HG02798 (cell line): Measurements from ENCODE around the gene GRAP2.

Experiments used
- ATAC-seq: cut with Tn5 transposase; IDR thresholded peaks from one replicate; pipeline ENCODE4 v1.9.1; 2021; ENCODE audit warnings: mild to moderate bottlenecking; ENCODE audit not compliant: unreplicated experiment, poor library complexity

GRAP2 gene

DNA sequence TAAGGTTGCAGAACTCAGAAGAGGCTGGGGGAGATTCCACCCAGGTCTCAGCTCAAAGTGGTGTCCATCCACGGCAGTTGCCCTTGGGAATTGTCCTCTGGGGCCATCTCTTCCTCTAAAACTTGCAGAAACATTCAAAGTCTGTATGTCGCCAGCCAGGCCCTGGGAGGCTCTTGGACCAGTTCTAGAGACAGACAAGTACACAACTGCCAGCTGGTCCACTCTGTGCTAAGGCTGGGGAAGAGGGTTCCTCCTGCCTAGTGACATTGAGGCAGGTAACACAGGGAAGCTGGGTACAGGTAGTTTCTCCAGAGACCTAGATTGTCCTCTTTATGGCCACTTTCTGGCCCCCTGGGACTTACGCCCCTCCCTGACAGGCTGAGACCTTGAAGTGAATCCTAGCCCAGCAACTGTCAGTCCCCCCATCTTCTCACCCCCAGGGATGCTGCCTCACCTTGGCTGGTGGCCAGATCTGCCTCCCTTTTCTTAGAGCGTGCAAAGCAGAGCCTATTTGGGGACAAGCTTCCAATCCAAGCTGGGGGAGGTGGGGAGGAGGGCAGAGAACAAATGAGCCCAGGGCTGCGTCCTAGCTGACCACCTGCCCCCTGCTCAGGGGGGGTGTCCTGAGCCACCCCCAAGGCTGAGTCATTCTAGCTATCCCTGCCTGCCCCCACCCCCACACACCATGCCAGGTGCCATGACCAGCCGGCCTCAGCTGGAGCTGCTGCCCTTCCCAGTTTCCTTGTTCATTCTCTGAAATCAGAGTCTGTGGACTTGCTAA is 102.2 kb downstream of the GRAP2 start:
- no peak for ATAC-seq

DNA sequence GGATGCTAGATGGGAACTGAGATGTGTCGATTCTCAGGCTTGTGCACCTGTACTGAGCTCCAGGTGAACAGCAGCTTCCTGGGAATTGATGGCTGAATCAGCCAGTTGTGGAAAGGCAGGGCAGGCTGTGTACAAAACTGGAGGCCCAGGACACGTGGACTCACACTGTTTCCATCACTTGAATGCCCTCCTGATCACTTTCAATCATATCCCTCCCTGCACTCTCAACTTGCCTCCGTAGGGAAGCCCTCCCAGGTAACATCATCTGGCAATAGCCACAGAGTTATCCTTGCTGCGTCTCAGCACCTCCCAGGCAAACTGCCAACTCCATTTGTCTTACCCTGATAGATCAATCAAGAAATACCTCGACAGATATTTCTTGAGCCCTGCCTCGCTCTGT is 104.0 kb downstream of the GRAP2 start:
- no peak for ATAC-seq

DNA sequence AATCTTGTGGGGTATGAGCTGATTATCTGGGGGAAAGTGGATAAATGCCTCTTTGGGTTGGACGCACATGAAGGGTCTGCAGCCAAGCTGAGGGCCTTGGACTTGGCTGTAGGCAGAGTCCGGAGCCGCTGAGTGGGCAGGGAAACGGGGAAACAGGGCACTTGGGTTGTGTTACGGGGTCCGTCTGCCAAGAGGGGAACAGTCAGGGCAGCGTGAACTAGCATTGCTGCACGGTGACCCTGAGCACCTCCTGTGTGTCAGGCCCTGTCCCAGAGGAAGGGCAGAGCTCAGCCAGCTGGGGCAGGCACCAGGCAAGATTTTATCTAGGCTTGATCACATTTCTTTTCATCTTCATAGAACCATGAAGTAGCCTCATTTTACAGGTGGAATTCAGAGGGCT is 105.8 kb downstream of the GRAP2 start:
- no peak for ATAC-seq

DNA sequence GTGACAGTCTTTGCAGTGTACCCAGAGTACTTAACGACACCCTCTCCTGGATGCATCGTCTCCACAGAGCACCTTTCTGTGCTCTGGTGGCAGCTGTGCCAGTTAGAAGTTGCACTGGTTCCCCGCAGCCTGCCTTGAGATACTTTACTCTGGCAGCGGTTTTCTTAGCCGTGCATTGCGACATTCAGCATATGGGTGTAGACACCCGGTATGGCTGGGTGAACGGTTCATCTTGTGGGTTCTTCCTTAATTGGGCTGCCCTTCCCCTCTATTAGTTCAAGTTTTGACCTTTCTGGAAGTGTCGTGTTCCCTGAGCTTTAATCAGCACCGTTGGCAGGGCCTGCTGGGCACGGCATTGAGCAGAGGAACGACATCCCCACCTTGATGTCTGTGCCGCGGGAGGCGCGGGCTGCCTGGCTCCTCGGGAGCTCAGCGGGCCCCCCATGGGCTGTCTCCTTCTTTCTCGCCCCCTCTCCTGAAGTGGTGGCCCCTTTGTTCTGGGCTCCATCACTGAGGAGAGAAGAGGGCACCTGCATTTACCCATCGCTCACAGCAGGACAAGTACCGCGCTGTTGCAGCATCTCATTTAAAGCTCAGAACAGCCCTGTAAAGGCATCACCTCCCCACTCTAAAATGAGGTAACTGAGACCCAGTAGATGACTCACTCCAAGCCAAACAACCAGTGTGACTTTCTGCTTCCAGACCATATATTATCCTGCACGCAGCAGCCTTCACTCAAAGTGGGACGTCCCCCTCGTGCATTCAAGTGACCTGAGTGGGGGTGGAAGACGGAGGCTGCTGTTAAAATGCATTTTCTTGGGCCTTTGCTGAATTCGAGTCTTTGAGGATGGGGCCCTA is 107.2 kb downstream of the GRAP2 start:
- ATAC-seq, result no peak

DNA sequence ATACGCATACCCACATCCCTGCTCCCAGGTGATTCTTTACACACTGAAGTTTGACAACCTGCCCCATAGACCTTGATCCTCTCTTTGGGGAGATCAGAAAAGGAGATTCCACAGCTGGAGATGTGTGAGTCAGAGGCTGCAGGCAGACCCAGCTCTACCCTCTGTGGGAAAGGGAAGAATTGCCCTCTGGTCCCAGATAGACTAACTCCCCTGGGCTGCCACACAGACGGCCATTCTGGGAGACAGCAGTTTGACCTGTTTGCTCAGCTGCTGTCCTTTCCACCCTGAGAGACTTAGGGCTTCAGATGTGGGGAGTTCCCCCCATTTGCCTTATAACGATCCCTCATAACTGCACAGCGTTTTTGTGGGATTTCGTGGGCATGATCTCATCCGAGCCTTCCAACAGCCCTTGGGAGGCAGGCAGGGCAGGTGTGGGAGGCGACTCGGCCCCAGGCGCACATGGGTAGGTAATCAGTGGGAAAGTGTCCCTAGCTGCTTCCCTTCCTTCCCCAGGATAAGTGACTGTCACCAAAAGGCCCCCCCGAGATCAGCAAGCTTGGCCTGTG is 107.9 kb downstream of the GRAP2 start:
- no peak for ATAC-seq

DNA sequence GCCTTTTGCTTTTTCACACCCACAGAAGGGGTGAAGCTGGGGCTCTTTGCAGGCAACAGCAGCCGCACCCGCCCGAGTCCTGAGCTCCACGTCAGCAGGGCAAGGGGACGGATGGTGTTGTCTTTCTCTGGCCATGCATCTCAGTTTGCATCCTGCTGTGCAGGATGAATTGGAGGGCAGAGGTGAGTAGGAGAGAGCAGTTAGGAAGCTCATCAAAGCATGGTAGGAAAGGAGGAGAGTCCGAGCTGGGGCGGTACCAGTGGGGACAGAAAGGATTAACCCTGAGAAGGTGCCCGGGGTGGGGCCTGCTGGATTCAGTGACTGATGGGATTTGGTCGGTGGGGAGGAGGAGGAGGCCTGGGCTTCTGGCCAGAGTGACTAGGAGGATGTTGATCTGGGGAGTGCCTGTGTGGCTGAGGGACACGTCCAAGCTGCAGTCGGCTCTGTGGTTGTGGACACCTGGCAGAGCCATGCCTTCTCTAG is 108.4 kb downstream of the GRAP2 start:
- no peak for ATAC-seq

DNA sequence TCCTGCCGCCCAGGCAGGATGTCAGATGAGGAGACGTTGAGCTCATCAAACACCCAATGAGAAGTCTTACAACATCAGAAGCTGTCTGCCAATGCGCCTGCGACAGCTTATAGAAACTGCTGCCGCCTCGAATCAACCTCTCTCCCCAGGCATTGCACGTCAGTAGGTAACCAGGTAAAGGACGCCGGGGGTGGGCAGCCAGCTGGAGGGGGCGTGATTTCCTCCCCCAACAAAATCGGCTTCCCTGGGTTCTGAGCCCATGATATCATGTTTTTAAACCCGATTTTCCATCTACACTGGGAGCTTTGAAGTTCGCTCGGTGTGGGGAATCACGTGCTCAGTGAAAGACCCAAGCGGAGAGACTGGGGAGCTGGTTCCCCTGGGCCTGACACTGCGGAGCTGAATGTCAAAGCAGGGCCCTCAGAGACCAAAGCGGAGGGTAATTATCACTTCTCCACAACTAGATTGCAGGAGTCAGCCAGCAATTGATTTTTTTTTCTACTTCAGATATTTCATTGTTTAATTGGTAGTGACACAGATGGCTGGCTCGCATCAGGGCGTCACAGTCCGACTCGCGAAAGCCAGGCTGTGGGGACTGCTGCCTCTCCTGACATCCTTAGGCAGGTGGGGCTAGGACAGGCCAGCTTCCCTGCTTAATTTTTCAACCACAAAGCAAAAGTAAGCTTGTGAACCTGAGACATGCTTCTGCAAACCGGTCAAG is 109.2 kb downstream of the GRAP2 start:
- no peak for ATAC-seq

DNA sequence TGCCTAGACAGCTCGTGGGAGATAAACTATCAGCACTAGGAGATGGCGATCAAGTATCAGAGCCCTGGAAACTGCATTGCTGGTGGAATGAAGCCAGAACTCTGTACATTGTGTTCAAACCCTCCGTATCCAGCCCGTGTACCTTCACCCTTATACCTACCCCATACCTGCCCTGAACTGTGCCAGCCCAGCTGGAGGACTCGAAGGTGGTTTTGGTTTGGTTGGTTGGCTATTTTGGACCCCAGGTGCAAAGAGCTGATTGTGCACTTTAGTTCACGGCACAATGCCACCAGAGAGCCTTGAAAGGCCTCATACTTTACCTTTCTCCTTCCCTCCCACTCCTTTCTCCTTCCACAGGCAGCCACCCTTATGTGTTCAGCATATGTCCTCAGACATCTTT is 109.9 kb downstream of the GRAP2 start:
- ATAC-seq, result no peak

DNA sequence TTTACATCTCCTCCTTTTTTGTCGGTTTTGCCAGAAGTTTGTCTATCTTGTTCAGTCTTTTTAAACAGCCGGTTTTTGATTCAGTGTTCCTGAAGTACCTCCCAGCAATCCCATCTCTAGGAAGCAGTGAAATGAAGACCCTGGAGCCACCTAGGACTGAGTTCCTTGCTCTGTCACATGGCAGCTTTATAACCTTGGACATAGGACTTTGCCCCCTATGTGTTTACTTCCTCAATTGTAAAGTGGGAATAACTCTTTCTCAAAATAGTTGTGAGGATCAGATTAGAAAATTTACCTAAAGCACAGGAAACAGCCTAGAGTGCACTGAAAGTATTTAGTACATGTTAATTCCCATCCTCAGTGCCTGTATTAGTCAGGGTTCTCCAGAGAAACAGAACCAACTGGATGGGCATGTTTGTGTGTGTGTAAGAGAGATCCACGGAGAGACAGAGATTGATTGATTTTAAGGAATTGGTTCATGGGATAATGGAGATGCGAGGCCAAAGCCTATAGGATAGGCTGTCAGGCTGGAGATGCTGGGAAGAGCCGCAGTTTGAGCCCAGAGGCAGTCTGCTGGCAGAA is 113.9 kb downstream of the GRAP2 start:
- no peak for ATAC-seq

DNA sequence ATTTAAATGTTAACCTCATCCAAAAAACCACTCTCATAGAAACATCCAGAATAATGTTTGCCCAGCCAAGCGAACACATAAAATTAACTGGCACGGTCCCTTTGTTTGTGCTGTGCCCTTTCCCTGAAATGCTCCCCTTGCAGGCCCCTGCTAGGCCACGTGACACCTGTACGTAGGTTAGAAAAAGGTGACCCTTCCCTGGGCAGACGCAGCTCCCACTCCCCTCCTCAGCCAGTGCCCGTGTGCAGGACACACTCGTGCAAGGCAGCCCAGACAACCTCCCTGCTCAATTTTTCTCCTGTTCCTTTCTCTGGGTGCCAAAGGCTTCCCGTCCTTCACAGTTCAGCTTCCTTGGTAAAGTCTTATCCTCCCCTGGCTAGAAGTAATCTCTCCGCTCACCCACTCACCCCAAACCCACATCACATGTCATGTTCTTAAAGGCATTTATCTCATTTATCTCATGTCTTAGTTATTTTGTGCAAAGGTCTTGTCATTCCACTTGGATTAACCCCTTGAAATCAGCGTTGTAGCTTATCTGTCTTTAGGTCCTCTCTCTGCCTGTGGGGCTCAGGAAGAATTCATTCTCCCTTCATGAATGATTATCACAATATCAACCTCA is 114.6 kb downstream of the GRAP2 start:
- no peak for ATAC-seq

DNA sequence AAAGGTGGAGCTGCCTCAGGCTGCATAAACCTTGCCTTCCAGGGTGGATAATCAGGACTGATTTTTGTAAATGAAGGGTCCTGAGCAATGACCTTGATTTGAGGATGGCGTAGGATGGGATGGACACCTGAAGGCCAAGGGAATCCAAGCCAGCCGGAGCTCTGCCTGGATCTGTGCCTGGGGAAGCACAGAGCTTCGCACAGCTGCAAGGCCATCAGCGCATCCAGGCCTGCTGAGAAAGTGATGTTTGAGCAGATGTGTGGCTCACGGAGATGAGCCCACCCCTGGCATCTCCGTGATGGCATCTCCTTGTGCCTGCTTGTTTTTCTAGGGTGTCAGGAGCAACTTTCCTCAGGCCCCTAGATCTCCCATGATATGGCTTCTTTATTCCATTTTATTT is 117.2 kb downstream of the GRAP2 start:
- ATAC-seq, result no peak

DNA sequence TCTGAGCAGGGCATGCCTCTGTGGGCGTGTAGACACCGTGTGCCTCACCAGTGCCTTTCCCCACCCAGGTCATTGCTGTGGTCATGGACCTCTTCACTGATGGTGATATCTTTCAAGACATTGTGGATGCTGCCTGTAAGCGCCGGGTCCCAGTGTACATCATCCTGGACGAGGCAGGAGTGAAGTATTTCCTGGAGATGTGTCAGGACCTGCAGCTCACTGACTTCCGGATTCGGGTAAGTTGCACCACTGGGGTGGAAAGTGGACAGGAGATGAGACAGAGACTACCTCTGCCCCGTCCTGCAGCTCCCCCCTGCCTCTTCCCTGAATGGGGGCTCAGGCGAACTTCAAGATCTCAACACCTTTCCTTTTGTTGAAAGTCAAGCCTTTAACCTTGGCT is 118.2 kb downstream of the GRAP2 start:
- no peak for ATAC-seq

DNA sequence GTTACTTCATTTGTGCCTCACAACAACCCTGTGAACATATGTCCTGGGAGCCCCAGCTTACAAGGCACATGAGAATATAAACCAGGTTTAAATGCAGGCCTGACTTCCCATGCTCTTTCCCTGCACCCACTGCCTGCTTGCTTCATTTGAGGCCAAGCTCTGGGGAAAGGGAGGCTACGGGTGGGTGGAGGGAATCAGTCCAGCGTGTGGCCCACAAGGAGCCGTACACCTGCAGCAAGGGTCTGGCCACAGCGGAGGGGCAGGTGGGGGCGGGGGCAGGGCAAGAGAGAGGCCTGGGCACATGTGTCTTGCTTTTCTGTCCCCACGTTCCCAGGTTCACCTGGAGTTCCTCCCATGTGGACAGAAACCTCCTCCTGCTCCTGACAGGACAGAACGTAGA is 120.1 kb downstream of the GRAP2 start:
- no peak for ATAC-seq

DNA sequence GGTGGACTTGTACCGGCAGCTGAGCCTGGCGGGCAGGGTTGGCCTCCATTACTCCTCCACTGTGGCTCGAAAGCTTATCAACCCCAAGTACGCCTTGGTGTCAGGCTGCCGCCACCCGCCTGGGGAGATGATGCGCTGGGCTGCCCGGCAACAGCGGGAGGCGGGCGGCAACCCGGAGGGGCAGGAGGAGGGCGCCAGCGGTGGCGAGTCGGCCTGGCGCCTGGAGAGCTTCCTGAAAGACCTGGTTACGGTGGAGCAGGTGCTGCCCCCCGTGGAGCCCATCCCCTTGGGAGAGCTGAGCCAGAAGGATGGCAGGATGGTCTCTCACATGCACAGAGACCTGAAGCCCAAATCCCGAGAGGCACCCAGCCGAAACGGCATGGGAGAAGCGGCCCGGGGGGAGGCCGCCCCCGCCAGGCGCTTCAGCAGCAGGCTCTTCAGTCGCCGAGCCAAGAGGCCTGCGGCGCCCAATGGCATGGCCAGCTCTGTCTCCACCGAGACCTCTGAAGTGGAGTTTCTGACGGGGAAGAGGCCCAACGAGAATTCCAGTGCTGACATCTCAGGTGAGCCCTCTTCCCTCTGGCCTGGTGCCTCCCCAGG is 120.6 kb downstream of the GRAP2 start:
- ATAC-seq, result no peak

DNA sequence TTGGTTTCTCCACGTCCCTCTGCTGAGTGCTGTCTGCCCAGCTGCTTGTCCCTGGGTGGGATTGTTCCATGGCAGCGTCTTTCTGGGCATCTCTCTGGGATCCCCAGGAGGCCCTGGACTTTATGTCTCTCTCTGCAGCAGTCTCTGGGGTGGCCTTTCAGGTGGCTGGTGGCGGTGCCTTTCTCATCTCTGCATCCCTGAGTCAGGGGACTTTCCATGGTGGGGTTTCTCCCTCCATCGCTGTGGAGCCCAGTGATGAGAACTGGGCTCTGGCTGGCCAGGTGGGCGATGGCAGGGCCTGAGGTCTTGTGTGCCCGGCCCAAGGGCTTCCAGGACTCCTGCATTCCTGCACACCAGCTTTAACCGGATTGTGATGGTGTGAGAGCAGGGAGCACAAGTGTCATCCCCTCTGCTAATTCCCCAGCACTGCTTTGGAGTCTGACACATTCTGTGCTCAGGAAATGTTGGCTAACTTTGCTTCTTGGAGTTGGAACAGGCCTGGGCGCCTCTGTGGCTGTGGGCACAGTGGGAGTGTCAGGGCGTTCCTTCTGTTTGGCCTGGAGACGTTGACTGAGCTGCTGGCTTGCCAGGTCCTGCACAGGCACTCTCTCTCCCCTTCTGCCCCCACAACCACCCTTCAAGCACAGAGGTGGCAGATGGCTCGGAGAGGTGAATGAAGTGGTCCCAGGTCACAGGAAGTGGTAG is 121.8 kb downstream of the GRAP2 start:
- no peak for ATAC-seq
